ENCODE results near the gene EXOSC1.
A peak's percentile ranks its signal among the peaks of the same experiment; 100 is the strongest.
"Not testable (repeated sequence)": the region's sequence is repeated elsewhere in the genome, so short reads cannot be mapped to it uniquely, and the experiment has no call there.

Gene EXOSC1

DNA sequence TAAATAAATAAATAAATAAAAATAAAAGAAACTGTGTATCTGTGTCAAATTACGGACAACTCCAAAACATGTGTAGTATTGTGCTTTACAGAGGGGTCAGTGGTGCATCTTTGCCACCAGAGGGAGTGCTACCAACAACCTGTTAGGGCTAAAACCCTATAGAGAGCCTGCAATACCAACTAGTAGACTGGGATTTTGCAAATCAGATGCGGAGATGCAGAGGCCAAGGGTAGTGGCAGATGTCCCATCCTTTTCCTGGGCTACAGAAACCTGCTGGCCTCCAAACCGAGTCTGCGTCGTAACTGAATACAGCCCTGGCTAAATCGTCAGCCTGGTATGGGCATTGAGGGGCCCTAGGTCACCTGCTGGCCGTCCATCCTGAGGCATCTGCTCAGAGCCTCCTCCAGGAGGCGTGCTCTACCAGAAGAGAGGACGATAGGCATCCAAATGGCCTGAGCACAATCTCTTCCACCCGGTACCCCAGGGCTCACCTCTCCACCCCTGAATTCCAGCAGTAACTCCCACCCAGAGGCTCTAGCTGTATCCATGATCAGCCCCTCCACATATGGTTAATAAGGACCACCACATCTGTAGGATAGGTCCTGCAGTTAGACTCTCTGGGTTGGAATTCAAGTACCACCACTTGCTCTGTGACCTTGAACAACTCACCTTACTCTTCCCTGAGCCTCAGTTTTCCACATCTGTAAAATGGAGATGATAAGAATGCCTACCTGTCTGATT is 38.4 kb downstream of the EXOSC1 start:
- DNase-seq: peak; percentile 22

DNA sequence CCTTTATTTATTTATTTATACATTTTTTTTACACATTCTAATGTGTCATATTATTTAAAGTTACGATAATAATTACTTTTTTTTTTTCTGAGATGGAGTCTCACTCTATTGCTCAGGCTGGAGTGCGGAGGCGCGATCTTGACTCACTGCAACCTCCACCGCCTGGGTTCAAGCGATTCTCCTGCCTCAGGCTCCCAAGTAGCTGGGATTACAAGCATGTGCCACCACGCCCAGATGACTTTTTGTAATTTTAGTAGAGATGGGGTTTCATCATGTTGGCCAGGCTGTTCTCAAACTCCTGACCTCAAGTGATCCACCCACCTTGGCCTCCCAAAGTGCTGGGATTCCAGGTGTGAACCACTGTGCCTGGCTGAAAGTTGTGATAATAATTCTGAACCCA is 39.3 kb downstream of the EXOSC1 start:
- DNase-seq: not testable (repeated sequence)

DNA sequence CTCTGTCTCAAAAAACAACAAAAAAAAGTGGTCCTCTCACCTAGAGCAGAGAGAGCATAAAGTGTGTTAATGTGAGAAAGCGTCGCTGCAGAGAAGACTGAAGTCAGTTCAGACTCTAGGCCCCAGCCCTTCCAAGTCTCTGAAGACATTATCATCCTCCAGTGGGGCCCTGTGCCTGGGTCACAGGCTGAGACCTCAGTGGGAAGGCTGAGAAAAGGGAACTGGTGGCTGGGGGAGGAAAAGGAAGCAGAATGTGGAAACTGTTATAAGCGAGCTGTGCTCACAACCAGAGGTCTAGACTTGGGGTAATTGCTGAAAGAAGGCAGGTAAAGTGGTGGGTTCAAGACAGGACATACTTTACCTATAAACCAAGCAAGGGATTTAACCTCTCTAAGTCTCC is 39.7 kb downstream of the EXOSC1 start:
- DNase-seq: no peak

DNA sequence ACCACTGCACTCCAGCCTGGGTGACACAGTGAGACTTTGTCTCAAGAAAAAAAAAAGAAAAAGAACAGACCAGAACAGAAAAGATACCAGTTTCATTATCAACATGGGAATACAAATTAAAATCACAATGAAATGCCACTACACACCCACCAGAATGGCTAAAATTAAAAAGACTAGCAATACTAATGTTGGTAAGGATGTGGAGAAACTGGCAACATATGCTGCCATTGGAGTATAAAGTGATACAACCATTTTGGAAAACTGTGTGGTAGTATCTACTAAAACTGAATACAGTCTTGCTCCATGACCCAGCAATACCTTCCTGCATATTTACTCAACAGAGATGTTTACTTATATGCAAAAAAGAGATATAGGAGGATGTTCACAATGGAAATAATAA is 41.8 kb downstream of the EXOSC1 start:
- no peak for DNase-seq

DNA sequence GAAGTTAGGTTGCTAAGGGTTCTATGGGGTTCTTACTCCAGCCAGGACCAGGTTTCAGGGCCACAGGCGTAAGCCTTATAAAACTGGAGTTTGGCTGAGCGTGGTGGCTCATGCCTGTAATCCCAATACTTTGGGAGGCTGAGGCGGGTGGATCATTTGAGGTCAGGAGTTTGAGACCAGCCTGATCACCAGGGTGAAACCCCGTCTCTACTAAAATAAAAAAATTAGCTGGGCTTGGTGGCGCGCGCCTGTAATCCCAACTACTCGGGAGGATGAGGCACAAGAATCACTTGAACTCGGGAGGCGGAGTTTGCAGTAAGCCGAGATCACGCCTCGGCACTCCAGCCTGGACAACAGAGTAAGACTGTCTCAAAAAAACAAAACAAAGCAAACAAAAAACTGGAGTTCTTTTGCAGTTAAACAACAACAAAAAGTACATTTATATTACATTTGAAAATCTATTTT is 44.3 kb downstream of the EXOSC1 start:
- DNase-seq: no peak

DNA sequence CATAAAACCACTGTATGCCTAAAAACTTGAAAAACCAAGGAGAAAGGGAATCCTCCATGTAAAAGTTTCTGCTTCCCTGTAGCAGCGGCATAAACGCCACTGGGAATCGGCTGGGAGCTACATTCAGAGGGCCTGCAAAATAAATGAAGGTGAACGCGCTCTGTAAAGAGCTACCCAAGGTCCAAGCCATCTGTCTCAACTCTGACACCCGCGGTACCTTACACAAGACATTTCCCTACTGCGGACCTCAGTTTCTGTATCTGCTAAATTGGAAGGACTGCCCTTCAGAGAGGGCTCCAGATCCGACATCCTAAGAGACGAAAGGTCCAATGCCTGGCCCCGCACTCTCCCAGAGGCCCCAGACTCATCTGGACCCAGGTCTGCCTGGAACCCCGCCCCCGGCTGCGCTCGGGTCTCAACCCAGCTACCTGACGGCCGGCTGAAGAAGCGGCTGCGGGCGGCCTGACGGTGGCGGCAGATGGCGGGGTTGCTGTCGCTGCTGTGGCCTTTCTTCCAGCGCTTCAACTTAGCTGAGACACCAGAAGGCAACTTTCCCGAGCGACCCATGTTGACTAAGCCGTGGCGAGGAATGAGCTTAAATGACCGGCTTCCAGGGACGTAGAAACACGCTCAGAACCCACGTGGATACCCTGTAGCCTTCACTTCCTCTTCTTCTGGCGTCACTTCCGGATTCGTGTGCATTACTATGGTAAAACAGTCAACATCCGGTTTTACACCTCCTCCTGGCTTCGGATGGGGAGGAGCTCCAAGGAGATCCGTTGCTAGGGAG is 44.9 kb downstream of the EXOSC1 start, which contains the start of gene RRP12:
Gene RRP12 (minus strand): TSS at position 676 of the 790 bp plus-strand sequence. CDS start 109 bp downstream, at position 567.
- peak; percentile 27 for DNase-seq

DNA sequence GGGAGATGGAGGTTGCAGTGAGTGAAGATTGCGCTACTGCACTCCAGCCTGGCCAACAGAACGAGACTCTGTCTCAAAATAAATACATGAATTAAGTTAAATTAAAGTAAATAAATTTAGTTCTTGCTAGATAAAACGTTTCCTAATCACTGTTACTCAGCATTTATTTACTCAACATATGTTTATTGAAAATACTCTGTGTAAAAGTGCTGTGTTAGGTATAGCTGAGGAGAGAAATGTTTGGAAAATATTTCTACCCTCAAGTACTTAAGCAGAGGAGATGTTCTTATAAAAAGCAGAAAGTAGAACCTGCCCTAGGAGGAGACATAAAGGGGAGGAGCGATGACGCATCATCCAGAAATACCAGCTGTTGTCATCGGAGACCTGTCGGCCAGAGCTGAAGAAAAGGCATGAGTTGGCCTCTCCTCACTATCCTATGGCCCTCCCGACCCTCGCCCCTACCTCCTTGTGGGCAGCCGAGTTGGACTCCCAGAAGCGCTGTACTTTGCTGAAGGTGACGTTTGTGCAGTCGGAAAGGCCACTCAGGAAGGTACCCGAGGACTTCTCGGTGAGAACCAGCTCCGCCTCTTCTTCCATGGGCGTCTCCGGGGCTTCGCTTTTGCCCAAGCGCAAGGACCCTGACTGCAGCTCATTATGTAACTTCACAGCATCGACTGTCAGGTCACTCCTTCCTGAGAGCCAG is 45.8 kb downstream of the EXOSC1 start:
- DNase-seq: no peak

DNA sequence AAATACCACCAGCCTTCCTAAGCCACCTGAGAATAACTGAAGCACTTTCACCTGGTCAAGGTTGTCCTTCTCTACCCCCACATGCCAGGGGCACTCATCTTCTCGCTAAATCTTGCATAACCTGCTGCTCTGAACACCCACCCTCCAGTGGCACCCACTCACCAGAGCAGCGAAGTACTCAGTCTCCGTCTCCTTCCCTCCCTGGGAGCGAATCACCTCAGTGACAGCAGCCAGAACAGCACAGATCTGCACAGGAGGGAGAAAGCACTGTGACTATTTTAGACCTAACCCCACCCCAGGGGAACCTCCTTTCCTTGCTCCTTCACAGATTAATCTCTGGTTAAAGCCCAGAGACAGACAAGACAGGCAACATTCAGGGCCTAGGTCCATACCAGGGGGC is 49.8 kb downstream of the EXOSC1 start:
- no peak for DNase-seq

DNA sequence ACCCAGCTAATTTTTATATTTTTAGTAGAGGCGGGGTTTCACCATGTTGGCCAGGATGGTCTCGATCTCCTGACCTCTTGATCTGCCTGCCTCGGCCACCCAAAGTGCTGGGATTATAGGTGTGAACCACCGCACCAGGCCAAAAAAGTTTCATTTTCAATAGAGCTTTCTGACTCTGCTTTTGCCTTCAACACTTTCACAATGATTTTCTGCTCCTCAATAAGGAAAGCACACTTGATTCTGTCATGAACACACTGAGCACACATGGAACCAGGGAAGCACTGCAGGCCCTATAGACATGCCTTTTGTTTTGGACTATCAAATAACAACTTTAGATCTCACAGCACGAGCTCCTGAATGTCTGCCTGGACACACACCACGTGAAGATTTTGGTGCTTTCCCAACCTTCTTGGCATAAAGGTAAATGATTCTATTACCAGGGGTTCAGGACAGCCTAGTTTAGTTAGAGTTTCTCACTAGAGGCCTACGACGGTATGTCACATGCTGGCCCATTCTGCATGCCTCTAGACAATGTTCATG is 52.7 kb downstream of the EXOSC1 start:
- DNase-seq: no peak

DNA sequence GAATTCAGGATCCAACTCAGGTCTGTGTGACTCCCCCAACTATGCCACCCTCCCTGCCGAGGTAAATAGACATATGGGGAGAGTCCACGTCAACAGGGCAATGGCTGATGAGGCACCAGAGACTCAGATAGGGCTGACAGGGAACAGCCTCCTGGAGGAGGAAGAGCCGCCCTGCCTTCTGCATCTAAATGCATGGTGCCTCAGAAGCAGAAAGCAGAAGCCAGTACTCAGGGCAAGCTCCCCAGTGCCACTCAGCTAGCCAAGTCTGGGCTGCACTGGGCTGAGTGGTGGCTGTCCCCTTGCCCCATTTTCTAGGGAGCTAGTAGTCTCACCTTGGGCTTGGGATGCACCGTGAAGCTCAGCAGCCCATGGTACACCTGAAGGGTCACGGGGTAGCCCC is 55.7 kb downstream of the EXOSC1 start:
- DNase-seq: no peak

DNA sequence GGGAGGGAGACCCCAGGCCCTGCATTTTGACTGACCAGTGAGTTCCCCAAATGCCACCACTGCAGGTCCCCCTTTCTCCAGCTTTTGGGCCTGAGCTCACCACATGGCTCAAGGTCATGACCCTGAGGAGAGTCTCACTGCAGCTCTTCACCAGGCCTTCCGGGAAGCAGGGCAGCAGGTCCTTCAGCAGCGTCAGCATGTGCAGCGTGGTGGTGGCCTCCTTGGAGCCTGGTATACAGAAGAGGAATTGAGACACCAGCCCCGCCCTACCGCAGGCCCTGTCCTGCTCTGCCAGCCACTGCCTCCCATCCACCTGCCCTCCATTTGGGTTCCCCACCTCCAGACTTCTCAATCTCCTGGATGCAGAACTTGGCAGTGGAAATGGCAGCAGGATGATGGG is 57.7 kb downstream of the EXOSC1 start:
- no peak for DNase-seq

Measured in NCI-H524 treated with DMSO at 0.1 percent for 48 hours (cell line).